GM23338 (cell line): ENCODE results near the gene PRRC2A. TPM values are rescaled to one million over a fixed set of nuclear protein-coding genes. Genes with fewer than 3 reads are reported as not detected.

Experiments used
- ATAC-seq: fragments of 200-7000 bp; cut with Tn5 transposase; 3 replicates; pipeline ENCODE4 v1.9.1; 2020
- DNase-seq: peaks from one replicate; pipeline ENCODE4 v3.0.0-alpha.2; 2015; ENCODE audit warnings: low spot score
- H2AFZ ChIP-seq: fragments of 200-600 bp; sonication (generic); 2 replicates; pipeline ENCODE4 v1.8.0; 2016; ENCODE audit warnings: antibody characterized with exemption, mild to moderate bottlenecking, moderate library complexity
- H3F3A ChIP-seq: fragments of 200-600 bp; sonication (generic); replicated peaks from 2 replicates; pipeline ENCODE4 v1.8.0; 2017; ENCODE audit warnings: antibody characterized with exemption, mixed run types, low read depth
- H3K27ac ChIP-seq: fragments of 200-600 bp; sonication (generic); 2 replicates; pipeline ENCODE4 v1.6.1; 2016; ENCODE audit warnings: low read depth
- H3K27me3 ChIP-seq: fragments of 200-600 bp; sonication (generic); 2 replicates; pipeline ENCODE4 v1.8.0; 2016; ENCODE audit warnings: mild to moderate bottlenecking, mixed run types, moderate library complexity; ENCODE audit not compliant: insufficient read depth
- H3K36me3 ChIP-seq: fragments of 200-600 bp; sonication (generic); 2 replicates; pipeline ENCODE4 v1.8.0; 2016; ENCODE audit warnings: mild to moderate bottlenecking; ENCODE audit not compliant: insufficient read depth
- H3K4me1 ChIP-seq: fragments of 200-600 bp; sonication (generic); 2 replicates; pipeline ENCODE4 v1.8.0; 2016; ENCODE audit warnings: mild to moderate bottlenecking, moderate library complexity; ENCODE audit not compliant: insufficient read depth
- H3K4me2 ChIP-seq: fragments of 200-600 bp; sonication (generic); 2 replicates; pipeline ENCODE4 v1.7.1; 2017; ENCODE audit warnings: mixed run types
- H3K4me3 ChIP-seq: fragments of 200-600 bp; sonication (generic); 2 replicates; pipeline ENCODE4 v1.6.1; 2016; ENCODE audit warnings: mixed run types
- H3K79me2 ChIP-seq: fragments of 200-600 bp; sonication (generic); replicated peaks from 2 replicates; pipeline ENCODE4 v1.8.0; 2017; ENCODE audit warnings: mild to moderate bottlenecking; ENCODE audit not compliant: insufficient read depth
- H3K9me2 ChIP-seq: fragments of 200-600 bp; sonication (generic); 2 replicates; pipeline ENCODE4 v1.8.0; 2017; ENCODE audit not compliant: insufficient read depth
- H4K20me1 ChIP-seq: fragments of 200-600 bp; sonication (generic); replicated peaks from 2 replicates; pipeline ENCODE4 v1.8.0; 2017; ENCODE audit warnings: mild to moderate bottlenecking; ENCODE audit not compliant: insufficient read depth
- H3K27ac Mint-ChIP-seq: 2 replicates; pipeline ENCODE4 v1.8.0; 2020; ENCODE audit warnings: inconsistent platforms, mild to moderate bottlenecking, moderate library complexity, mixed read lengths
- H3K27me3 Mint-ChIP-seq: 3 replicates; pipeline ENCODE4 v1.8.0; 2022; ENCODE audit warnings: low read depth, mild to moderate bottlenecking, moderate library complexity, mixed read lengths, inconsistent platforms; ENCODE audit not compliant: insufficient read depth, poor library complexity
- H3K36me3 Mint-ChIP-seq: 3 replicates; pipeline ENCODE4 v1.8.0; 2021; ENCODE audit warnings: low read depth, mild to moderate bottlenecking, inconsistent platforms, moderate library complexity, mixed read lengths
- H3K4me1 Mint-ChIP-seq: 3 replicates; pipeline ENCODE4 v1.8.0; 2020; ENCODE audit warnings: mild to moderate bottlenecking, inconsistent platforms, mixed read lengths
- H3K4me3 Mint-ChIP-seq: 3 replicates; pipeline ENCODE4 v1.8.0; 2021; ENCODE audit warnings: moderate library complexity, mild to moderate bottlenecking, inconsistent platforms, mixed read lengths
- H3K9me3 Mint-ChIP-seq: 3 replicates; pipeline ENCODE4 v1.8.0; 2020; ENCODE audit warnings: moderate library complexity, mild to moderate bottlenecking, inconsistent platforms, mixed read lengths
- CREB1 ChIP-seq: fragments of 250-450 bp; sonication (Bioruptor Pico); IDR thresholded peaks from 2 replicates; pipeline ENCODE4 v1.5.0; 2020; ENCODE audit warnings: low read depth, mild to moderate bottlenecking, moderate library complexity
- CTCF ChIP-seq, 2 experiments: fragments of 200-600 bp in 1 of 2; sonication (generic) in 1 of 2; conservative IDR thresholded peaks; 2 replicates each; pipeline versions ENCODE4 v1.5.1 to v1.6.1; 2016 to 2017; ENCODE audit warnings: antibody characterized with exemption in 2 of 2, low read depth in 2 of 2, mild to moderate bottlenecking in 2 of 2, moderate library complexity in 1 of 2
- ETS1 ChIP-seq: IDR thresholded peaks from 2 replicates; pipeline ENCODE4 v1.6.1; 2016; ENCODE audit warnings: antibody characterized with exemption
- EZH2 ChIP-seq: fragments of 200-600 bp; sonication (generic); IDR thresholded peaks from one replicate; pipeline ENCODE4 v1.8.0; 2017; ENCODE audit warnings: antibody characterized with exemption, mild to moderate bottlenecking, low read depth; ENCODE audit not compliant: unreplicated experiment
- EZH2phosphoT487 ChIP-seq: fragments of 200-600 bp; sonication (generic); IDR thresholded peaks from one replicate; pipeline ENCODE4 v1.8.1; 2018; ENCODE audit warnings: antibody characterized with exemption; ENCODE audit not compliant: unreplicated experiment
- JUNB ChIP-seq: IDR thresholded peaks from one replicate; pipeline ENCODE4 v1.6.1; 2016; ENCODE audit warnings: antibody characterized with exemption; ENCODE audit not compliant: unreplicated experiment
- NANOG ChIP-seq: IDR thresholded peaks from 2 replicates; pipeline ENCODE4 v1.6.1; 2016; ENCODE audit warnings: antibody characterized with exemption, borderline replicate concordance
- REST ChIP-seq: IDR thresholded peaks from one replicate; pipeline ENCODE4 v1.6.1; 2018; ENCODE audit warnings: antibody characterized with exemption; ENCODE audit not compliant: unreplicated experiment
- STAT1 ChIP-seq: IDR thresholded peaks from one replicate; pipeline ENCODE4 v1.6.1; 2016; ENCODE audit warnings: antibody characterized with exemption; ENCODE audit not compliant: unreplicated experiment
- ZNF331 ChIP-seq: fragments of 250-450 bp; sonication (Bioruptor Pico); IDR thresholded peaks from 2 replicates; pipeline ENCODE4 v1.5.0; 2020; ENCODE audit warnings: low read depth, mild to moderate bottlenecking, moderate library complexity
- polyA plus RNA-seq: library from polyadenylated mRNA; unstranded; fragments of >200 nt; fragmentation: Nextera tagmentation; extraction: Ambion mirVana; gene quantifications from 2 replicates; pipeline ENCODE4 v1.2.1, GENCODE V29; 2016
- total RNA-seq: library from RNA; depleted of rRNA; stranded (reverse); fragments of >200 nt; shearing (Covaris generic); gene quantifications from 2 replicates; pipeline ENCODE4 v1.2.3, GENCODE V29; 2014

The PRRC2A gene
- total and polyA plus RNA-seq, 2 experiments from 2014 or later: 213 to 273 TPM

DNA sequence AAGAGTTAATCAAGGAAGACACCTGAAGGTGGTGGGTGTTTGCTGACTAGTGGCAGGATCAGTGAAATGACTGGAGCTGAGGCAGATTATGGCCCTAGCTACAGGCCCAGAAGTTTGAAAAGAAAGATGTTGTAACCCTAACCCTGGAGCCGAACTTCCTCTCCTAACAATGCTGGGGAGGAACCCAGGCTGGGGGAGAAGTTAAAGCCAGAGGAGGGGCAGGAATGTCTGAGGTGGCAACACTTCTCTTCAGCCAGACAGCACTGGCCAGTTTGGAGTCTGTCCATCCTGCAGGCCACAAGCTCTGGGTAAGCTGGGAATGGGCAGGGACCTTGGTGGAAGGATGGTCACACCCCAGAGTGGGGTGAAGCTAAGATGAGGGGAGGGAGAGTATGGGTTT, 34.5 kb upstream of the PRRC2A start, which contains the start of gene LST1 (continued):
- TF ChIP-seq REST (no peak), EZH2phosphoT487 (no peak), NANOG (no peak), ZNF331 (CRISPR knock-in tag) (no peak), EZH2 (no peak), CREB1 (CRISPR knock-in tag) (no peak), ETS1 (no peak)

- Histone ChIP-seq H3K9me2 (no peaks in the 10 kb centered on the region), H3K36me3 (no peaks in the 10 kb centered on the region), H4K20me1 (no peaks in the 10 kb centered on the region), H2AFZ (no peak overlapping the region), H3K4me3 (no peak overlapping the region), H3K27ac (no peak overlapping the region), H3K27me3 (peaks cover 4% of the 10 kb centered on the region), H3K4me1 (peaks cover 3% of the 10 kb centered on the region; the same call in 1 of the 2 replicates), H3K4me2 (no peak overlapping the region), H3F3A (no peaks in the 10 kb centered on the region), H3K79me2 (no peaks in the 10 kb centered on the region)
- peaks cover 12% of the 10 kb centered on the region for H3K4me1 Mint-ChIP-seq
- no peak overlapping the region for H3K27ac Mint-ChIP-seq
- H3K9me3 Mint-ChIP-seq: no peaks in the 10 kb centered on the region
- H3K36me3 Mint-ChIP-seq: no peaks in the 10 kb centered on the region; the same call in 2 of the 3 replicates
- ATAC-seq: no peak
- TF ChIP-seq JUNB (no peak), CTCF (conservative IDR thresholded peaks at IDR 0.05; ENCODE audit: low read depth in 2 of 2) (no peak), STAT1 (no peak), ZNF331 (CRISPR knock-in tag) (no peak), EZH2 (no peak), NANOG (no peak)
- peaks cover 18% of the 10 kb centered on the region for H3K27me3 Mint-ChIP-seq
- no peak overlapping the region for H3K4me3 Mint-ChIP-seq
- no peak for DNase-seq
These were observed 33.8 kb upstream of the PRRC2A start for GRCh38 chr6:31586599-31587281.
